ES-I3 (cell line): Measurements from ENCODE around the gene DBX1.
A peak's percentile ranks its signal among the peaks of the same experiment; 100 is the strongest.
"Not testable (repeated sequence)": the region's sequence is repeated elsewhere in the genome, so short reads cannot be mapped to it uniquely, and the experiment has no call there.

Experiments used
- H3K36me3 ChIP-seq: 2 replicates; pipeline ENCODE4 v1.6.1; 2013; ENCODE audit warnings: mild to moderate bottlenecking, low read length, control low read depth, moderate library complexity; ENCODE audit not compliant: insufficient read depth
- H3K4me1 ChIP-seq: 2 replicates; pipeline ENCODE4 v1.6.1; 2013; ENCODE audit warnings: mild to moderate bottlenecking, control low read depth, low read length; ENCODE audit not compliant: insufficient read depth
- H3K9ac ChIP-seq: 2 replicates; pipeline ENCODE4 v1.6.1; 2013; ENCODE audit warnings: low read depth, mild to moderate bottlenecking, low read length, moderate library complexity
- H3K9me3 ChIP-seq: 2 replicates; pipeline ENCODE4 v1.6.1; 2013; ENCODE audit warnings: mild to moderate bottlenecking, low read length, moderate library complexity; ENCODE audit not compliant: control insufficient read depth, insufficient read depth

DBX1 gene

GRCh38 chr11:20160425-20161229 is at the start of gene DBX1:
DBX1 (minus strand) TSS chr11:20160475; CDS start chr11:20160324, 151 bp downstream.
- Histone ChIP-seq H3K9ac (peak within 1 kb of the TSS; percentile 20; the same call in 1 of the 2 replicates), H3K4me1 (peaks cover 9% of the 10 kb centered on the region), H3K36me3 (no peaks in the 10 kb centered on the region), H3K9me3 (no peaks in the 10 kb centered on the region)

GRCh38 chr11:20208622-20209111 is 48.4 kb upstream of the DBX1 start:
- H3K9me3 ChIP-seq, result no peaks in the 10 kb centered on the region; the same call in 1 of the 2 replicates
- H3K4me1 ChIP-seq, result no peaks in the 10 kb centered on the region
- peak overlapping the region; percentile 20; the same call in 1 of the 2 replicates for H3K9ac ChIP-seq
- H3K36me3 ChIP-seq, result no peaks in the 10 kb centered on the region

- H3K9me3 ChIP-seq, result no peaks in the 10 kb centered on the region; the same call in 1 of the 2 replicates
- no peaks in the 10 kb centered on the region for H3K36me3 ChIP-seq
- no peaks in the 10 kb centered on the region for H3K4me1 ChIP-seq
- peak overlapping the region; percentile 20; the same call in 1 of the 2 replicates for H3K9ac ChIP-seq
Measured at GRCh38 chr11:20207781-20208621, 47.7 kb upstream of the DBX1 start.

GRCh38 chr11:20205807-20206206 is 45.5 kb upstream of the DBX1 start:
- Histone ChIP-seq H3K36me3 (no peaks in the 10 kb centered on the region), H3K9me3 (no peaks in the 10 kb centered on the region; the same call in 1 of the 2 replicates), H3K9ac (no peak overlapping the region), H3K4me1 (no peaks in the 10 kb centered on the region)

- no peaks in the 10 kb centered on the region; the same call in 1 of the 2 replicates for H3K9me3 ChIP-seq
- H3K36me3 ChIP-seq, result no peaks in the 10 kb centered on the region
- no peaks in the 10 kb centered on the region for H3K4me1 ChIP-seq
- no peak overlapping the region for H3K9ac ChIP-seq
Measured at GRCh38 chr11:20204681-20205080, 44.4 kb upstream of the DBX1 start.

GRCh38 chr11:20203831-20204230 is 43.6 kb upstream of the DBX1 start:
- H3K9me3 ChIP-seq, result no peaks in the 10 kb centered on the region; the same call in 1 of the 2 replicates
- H3K36me3 ChIP-seq, result no peaks in the 10 kb centered on the region
- no peak overlapping the region for H3K9ac ChIP-seq
- no peaks in the 10 kb centered on the region for H3K4me1 ChIP-seq

GRCh38 chr11:20201231-20201630 is 41.0 kb upstream of the DBX1 start:
- H3K9me3 ChIP-seq, result no peaks in the 10 kb centered on the region; the same call in 1 of the 2 replicates
- no peaks in the 10 kb centered on the region for H3K36me3 ChIP-seq
- H3K9ac ChIP-seq, result no peak overlapping the region
- no peaks in the 10 kb centered on the region for H3K4me1 ChIP-seq

GRCh38 chr11:20200331-20200955 is 40.2 kb upstream of the DBX1 start:
- H3K36me3 ChIP-seq, H3K9me3 ChIP-seq, H3K9ac ChIP-seq, H3K4me1 ChIP-seq: not testable (repeated sequence)

- Histone ChIP-seq H3K9ac (no peak overlapping the region), H3K36me3 (no peaks in the 10 kb centered on the region), H3K4me1 (no peaks in the 10 kb centered on the region), H3K9me3 (no peaks in the 10 kb centered on the region)
Measured at GRCh38 chr11:20197881-20198280, 37.6 kb upstream of the DBX1 start.

- no peaks in the 10 kb centered on the region for H3K9me3 ChIP-seq
- no peak overlapping the region for H3K9ac ChIP-seq
- H3K4me1 ChIP-seq, result no peaks in the 10 kb centered on the region
- H3K36me3 ChIP-seq, result no peaks in the 10 kb centered on the region
Measured at GRCh38 chr11:20194470-20194869, 34.2 kb upstream of the DBX1 start.

GRCh38 chr11:20193307-20193706 is 33.0 kb upstream of the DBX1 start:
- no peak overlapping the region for H3K9ac ChIP-seq
- no peaks in the 10 kb centered on the region for H3K4me1 ChIP-seq
- H3K9me3 ChIP-seq, result no peaks in the 10 kb centered on the region
- H3K36me3 ChIP-seq, result no peaks in the 10 kb centered on the region

GRCh38 chr11:20192641-20193040 is 32.4 kb upstream of the DBX1 start:
- H3K9me3 ChIP-seq, result no peaks in the 10 kb centered on the region

GRCh38 chr11:20192151-20192550 is 31.9 kb upstream of the DBX1 start:
- H3K9ac ChIP-seq, result no peak overlapping the region
- H3K36me3 ChIP-seq, result no peaks in the 10 kb centered on the region
- no peaks in the 10 kb centered on the region for H3K4me1 ChIP-seq
- no peaks in the 10 kb centered on the region for H3K9me3 ChIP-seq

More at GRCh38 chr11:20192641-20193040, 32.4 kb upstream of the DBX1 start:
- no peak overlapping the region for H3K9ac ChIP-seq
- no peaks in the 10 kb centered on the region for H3K36me3 ChIP-seq
- H3K4me1 ChIP-seq, result no peaks in the 10 kb centered on the region

- H3K9ac ChIP-seq, result no peak overlapping the region
- no peaks in the 10 kb centered on the region for H3K36me3 ChIP-seq
- H3K9me3 ChIP-seq, result no peaks in the 10 kb centered on the region
- H3K4me1 ChIP-seq, result no peaks in the 10 kb centered on the region
Measured at GRCh38 chr11:20178976-20179375, 18.7 kb upstream of the DBX1 start.
